Kidney capillary endothelial cell (primary cell): ENCODE results near the gene KCNH5.

ENCODE experiments used
- DNase-seq: peaks from one replicate; pipeline ENCODE4 v3.0.0-alpha.2; 2018; ENCODE audit warnings: low spot score

The KCNH5 gene

GRCh38 chr14:62739647-62740046 lies 305.6 kb downstream of the KCNH5 start:
- DNase-seq = no peak

- no peak for DNase-seq
Observed at GRCh38 chr14:62736048-62737043, 308.9 kb downstream of the KCNH5 start.

GRCh38 chr14:62734831-62735230 lies 310.4 kb downstream of the KCNH5 start:
- DNase-seq = no peak

GRCh38 chr14:62722406-62722805 lies 322.9 kb downstream of the KCNH5 start:
- no peak for DNase-seq

- no peak for DNase-seq
Observed at GRCh38 chr14:62718629-62719028, 326.6 kb downstream of the KCNH5 start.

GRCh38 chr14:62711351-62712023 lies 333.8 kb downstream of the KCNH5 start:
- DNase-seq = no peak

GRCh38 chr14:62710811-62711210 lies 334.4 kb downstream of the KCNH5 start:
- DNase-seq = no peak

GRCh38 chr14:62709773-62710172 lies 335.5 kb downstream of the KCNH5 start:
- no peak for DNase-seq

- no peak for DNase-seq
Observed at GRCh38 chr14:62706217-62706616, 339.0 kb downstream of the KCNH5 start.

- DNase-seq = no peak
Observed at GRCh38 chr14:62697461-62697860, 347.8 kb downstream of the KCNH5 start.

GRCh38 chr14:62696929-62697328 lies 348.3 kb downstream of the KCNH5 start:
- DNase-seq = no peak

- no peak for DNase-seq
Observed at GRCh38 chr14:62696331-62696924, 348.8 kb downstream of the KCNH5 start.

GRCh38 chr14:62694075-62694474 lies 351.2 kb downstream of the KCNH5 start:
- no peak for DNase-seq

- no peak for DNase-seq
Observed at GRCh38 chr14:62692490-62693106, 352.7 kb downstream of the KCNH5 start.

GRCh38 chr14:62691647-62692489 lies 353.4 kb downstream of the KCNH5 start:
- DNase-seq = no peak

- no peak for DNase-seq
Observed at GRCh38 chr14:62689733-62690132, 355.5 kb downstream of the KCNH5 start.

GRCh38 chr14:62687818-62688217 lies 357.4 kb downstream of the KCNH5 start:
- no peak for DNase-seq

GRCh38 chr14:62684376-62684775 lies 360.9 kb downstream of the KCNH5 start:
- DNase-seq = no peak

- DNase-seq = no peak
Observed at GRCh38 chr14:62682208-62682607, 363.1 kb downstream of the KCNH5 start.

- no peak for DNase-seq
Observed at GRCh38 chr14:62674563-62675237, 370.6 kb downstream of the KCNH5 start.
